ENCODE measurements around the gene IL22RA1.

- TF ChIP-seq CTCF (IDR thresholded peaks at IDR 0.05), result no peak
- TF ChIP-seq EZH2 (IDR thresholded peaks at IDR 0.05), result no peak
These were observed 47.6 kb downstream of the IL22RA1 start for GRCh38 chr1:24095140-24095859.
